22Rv1 (cell line): Measurements from ENCODE around the gene XRCC4.

Source experiments
- H3K27ac ChIP-seq: fragments of 450-650 bp; 2 replicates; pipeline ENCODE4 v1.5.1; 2017
- ZFX ChIP-seq: fragments of 450-650 bp; IDR thresholded peaks from 2 replicates; pipeline ENCODE4 v1.6.1; 2017; ENCODE audit warnings: antibody characterized with exemption, borderline replicate concordance
- TF ChIP-seq, protein P1 (sequence below): fragments of 450-650 bp; IDR thresholded peaks from 2 replicates; pipeline ENCODE4 v1.5.1; 2017; ENCODE audit warnings: mild to moderate bottlenecking

XRCC4 gene

DNA sequence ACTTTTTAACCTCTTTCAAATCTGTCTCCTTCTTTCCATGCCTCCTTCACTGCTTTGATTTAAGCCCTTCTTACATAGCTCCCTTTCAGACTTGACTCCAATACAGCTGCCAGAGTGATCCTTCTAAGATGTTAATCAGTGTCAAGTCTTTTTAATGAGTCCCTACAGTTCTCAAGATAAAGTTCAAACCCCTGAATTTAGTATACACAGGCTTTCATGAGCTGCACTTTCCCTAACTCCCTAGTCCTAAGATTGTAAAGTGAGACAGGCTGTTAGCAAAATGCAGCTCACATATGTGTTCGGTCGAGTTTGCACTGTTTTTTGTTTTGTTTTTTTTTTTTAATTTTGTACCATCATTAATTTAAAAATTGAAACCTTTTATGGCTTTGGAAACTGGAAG lies 203.8 kb downstream of the XRCC4 start:
- TF ChIP-seq, protein P1, sequence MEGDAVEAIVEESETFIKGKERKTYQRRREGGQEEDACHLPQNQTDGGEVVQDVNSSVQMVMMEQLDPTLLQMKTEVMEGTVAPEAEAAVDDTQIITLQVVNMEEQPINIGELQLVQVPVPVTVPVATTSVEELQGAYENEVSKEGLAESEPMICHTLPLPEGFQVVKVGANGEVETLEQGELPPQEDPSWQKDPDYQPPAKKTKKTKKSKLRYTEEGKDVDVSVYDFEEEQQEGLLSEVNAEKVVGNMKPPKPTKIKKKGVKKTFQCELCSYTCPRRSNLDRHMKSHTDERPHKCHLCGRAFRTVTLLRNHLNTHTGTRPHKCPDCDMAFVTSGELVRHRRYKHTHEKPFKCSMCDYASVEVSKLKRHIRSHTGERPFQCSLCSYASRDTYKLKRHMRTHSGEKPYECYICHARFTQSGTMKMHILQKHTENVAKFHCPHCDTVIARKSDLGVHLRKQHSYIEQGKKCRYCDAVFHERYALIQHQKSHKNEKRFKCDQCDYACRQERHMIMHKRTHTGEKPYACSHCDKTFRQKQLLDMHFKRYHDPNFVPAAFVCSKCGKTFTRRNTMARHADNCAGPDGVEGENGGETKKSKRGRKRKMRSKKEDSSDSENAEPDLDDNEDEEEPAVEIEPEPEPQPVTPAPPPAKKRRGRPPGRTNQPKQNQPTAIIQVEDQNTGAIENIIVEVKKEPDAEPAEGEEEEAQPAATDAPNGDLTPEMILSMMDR = no peak
- no peak for TF ChIP-seq ZFX
- H3K27ac ChIP-seq = no peak overlapping the region

DNA sequence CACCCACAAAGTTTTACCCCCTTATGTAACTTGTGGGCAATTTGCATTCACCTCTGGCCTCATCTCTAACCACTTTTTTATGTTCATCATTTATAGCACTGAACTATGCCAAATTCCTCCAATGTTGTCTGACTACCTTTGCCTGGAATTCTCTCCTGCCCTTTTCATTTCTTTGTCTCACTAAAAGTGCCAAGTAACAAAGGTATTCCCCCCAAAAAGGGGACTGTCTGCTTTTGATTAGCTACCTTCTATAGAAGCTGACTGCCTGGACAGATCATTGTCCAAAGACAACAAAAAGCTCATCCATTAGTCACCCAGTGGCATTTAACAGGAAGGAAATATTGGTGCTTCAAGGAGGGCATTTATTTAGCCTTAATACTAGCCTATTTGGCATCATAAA lies 204.3 kb downstream of the XRCC4 start:
- no peak for TF ChIP-seq ZFX
- TF ChIP-seq, protein P1 = no peak
- H3K27ac ChIP-seq = no peak overlapping the region

DNA sequence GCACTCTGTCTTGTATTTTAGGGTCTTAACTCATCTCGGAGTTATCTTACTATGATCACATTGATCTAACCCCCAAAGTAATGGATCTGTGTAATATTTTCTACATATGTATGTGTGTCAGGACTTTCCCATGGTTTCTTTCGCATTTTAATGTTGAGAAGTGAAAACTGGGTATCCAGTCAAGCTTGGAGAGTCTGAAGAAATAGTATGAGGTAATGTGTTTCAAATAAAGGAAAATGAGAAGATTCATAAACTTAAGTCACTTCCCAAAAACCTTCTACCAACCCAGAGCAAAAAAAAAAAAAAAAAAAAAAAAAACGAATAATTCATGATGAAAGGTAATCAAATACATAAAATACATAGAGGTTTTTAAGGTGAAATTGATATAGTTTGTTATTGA lies 206.4 kb downstream of the XRCC4 start:
- TF ChIP-seq ZFX = no peak
- TF ChIP-seq, protein P1 = no peak
- H3K27ac ChIP-seq = no peak overlapping the region

DNA sequence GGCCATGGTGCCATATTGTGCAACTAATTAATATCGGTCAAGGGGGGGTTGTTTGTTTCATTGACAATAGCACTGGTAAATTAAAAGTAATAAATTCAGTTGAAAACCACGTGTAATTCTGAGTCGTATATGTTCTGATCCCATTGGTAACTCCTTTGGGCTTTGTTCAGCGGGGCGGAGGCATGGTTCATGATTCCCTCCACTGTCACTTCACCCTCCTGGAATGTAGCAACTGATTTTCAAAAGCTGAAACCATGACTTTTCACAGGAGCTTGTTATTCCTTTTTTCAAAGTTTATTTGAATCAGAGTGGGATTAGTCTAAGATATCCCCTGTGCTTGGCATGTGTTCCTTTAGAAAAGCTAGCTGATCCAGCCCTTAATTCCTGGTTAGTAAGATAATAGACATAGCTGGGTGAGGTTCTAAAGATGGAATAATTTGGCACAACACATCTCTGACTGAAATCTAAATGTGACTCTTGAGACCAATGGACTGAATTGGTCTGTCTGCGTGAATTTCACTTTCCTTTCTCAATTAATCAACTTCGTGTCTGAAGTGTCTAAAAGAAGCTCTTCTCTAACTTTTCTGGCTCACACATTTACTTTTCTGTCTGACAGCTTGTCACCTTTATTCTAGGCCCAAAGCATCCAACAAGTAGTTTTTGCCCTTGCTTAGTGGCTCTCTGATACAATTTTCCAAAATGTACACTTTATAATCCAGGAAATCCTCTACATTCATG lies 208.5 kb downstream of the XRCC4 start:
- TF ChIP-seq, protein P1 = no peak
- TF ChIP-seq ZFX = no peak

DNA sequence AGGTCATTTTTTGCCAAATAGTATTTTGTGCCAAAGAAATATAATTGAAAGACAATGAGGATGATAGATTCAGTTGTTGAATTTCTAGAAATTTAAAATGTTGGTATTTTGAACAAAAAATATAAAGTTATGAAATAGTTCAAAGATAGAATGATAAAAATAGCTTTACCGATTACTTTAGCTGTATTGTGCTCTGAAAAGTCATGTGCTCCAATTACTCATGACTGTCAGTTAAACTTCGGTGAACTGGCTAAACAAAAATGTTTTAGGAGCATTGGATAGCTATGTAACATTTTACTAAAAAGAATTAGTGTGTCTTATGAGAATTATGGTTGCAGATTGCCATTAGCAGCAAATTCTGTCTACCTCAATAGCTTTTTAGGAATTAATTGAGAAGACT lies 216.9 kb downstream of the XRCC4 start:
- TF ChIP-seq ZFX = no peak
- TF ChIP-seq, protein P1 = no peak
- no peak overlapping the region for H3K27ac ChIP-seq

More for the DNA sequence above, 208.5 kb downstream of the XRCC4 start:
- no peak overlapping the region for H3K27ac ChIP-seq

DNA sequence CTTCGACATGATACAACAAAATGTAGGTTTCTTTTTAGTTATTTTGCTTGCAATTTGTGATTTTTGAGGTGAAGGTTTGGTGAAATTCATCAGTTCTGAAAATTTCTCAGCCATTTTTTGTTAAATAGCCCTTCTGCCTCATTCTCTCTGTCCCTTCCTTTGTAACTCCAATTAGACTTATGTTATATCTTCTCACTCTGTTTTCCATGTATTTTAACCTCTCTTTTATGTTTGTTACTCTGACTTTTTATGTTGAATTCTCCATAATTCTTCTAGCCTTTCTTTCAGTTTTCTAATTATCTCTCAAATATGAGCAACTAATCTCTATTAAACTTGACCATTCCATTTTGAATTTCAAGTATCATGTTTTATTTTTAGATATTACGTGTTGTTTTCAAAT lies 222.0 kb downstream of the XRCC4 start:
- TF ChIP-seq, protein P1 = no peak
- no peak for TF ChIP-seq ZFX
- H3K27ac ChIP-seq = no peak overlapping the region

DNA sequence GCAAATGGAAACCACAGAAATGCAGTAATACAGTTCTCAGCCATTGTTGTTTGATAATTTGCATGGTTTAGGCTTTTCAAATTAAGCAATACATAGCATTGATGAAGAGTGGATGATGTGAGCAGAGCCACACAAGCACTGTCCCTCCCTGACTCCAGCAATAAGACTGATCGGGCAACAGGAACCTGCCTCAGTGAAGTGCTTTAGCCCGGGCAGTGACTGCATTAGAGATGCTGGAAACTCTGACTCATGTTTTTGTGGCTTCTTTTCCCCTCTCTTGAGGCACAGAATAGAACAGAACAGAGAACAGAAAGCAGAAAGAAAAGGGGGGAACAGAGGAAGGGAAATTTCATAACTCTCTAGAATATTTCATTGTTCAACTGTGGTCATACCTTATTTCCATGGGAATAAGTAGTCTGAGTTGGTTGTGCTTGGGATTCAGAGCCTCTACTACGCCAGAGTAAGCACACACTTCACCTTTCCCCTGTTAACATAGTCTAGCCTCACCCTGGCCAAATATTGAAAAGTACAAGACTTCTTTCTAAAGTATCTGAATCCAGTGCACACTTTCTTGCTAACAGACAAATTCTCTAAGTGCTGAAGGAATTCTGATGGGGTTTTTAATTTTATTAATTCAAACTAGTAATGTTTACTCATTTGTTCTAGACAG lies 229.4 kb downstream of the XRCC4 start:
- no peak overlapping the region for H3K27ac ChIP-seq

More for the DNA sequence above, 229.4 kb downstream of the XRCC4 start:
- TF ChIP-seq ZFX = no peak
- TF ChIP-seq, protein P1 = no peak
